HT-29 (cell line): ENCODE measurements around the gene RETSAT. TPM values are rescaled to one million over a fixed set of nuclear protein-coding genes. Genes with fewer than 3 reads are reported as not detected.

ENCODE experiments used
- DNase-seq: peaks from one replicate; pipeline ENCODE4 v3.0.0-alpha.2; 2015; ENCODE audit warnings: low spot score
- small RNA-seq: library from RNA; depleted of rRNA; stranded (forward); fragments of <200 nt; gene quantifications from one replicate; pipeline ENCODE3, GENCODE V24; 2014
- total RNA-seq: library from RNA; depleted of rRNA; stranded (reverse); fragments of >200 nt; shearing (Covaris generic); gene quantifications from 2 replicates; pipeline ENCODE4 v1.2.3, GENCODE V29; 2014; rRNA removed

The RETSAT gene
- total RNA-seq, 1 experiment from 2014 or later: 18.5 TPM

GRCh38 chr2:85308896-85309555, 45.3 kb downstream of the RETSAT start:
- DNase-seq: peak; percentile 13

GRCh38 chr2:85308201-85308600, 46.1 kb downstream of the RETSAT start:
- no peak for DNase-seq

GRCh38 chr2:85307527-85307897, 46.8 kb downstream of the RETSAT start:
- DNase-seq: peak; percentile 23

GRCh38 chr2:85303780-85304531, 50.4 kb downstream of the RETSAT start:
- no peak for DNase-seq

GRCh38 chr2:85302121-85302520, 52.2 kb downstream of the RETSAT start:
- DNase-seq: no peak

Small RNAs within 50 kb of the gene (small RNA-seq; reads per million reads assigned to genes)
- gene AC062037.1: not detected
- not detected for gene AC062037.2
- not detected for gene RF00019
- not detected for gene RN7SL113P

Other genes with a start within 250 kb of the RETSAT start
- gene TCF7L1, start 221.1 kb downstream of the RETSAT start, total RNA-seq: not detected in 2 replicates
- gene TGOLN2, start 26.5 kb downstream of the RETSAT start, total RNA-seq: 121 and 133 TPM in 2 replicates
- gene ELMOD3, start 241 bp upstream of the RETSAT start, total RNA-seq: 6.5 and 7.1 TPM in 2 replicates
- gene CAPG, start 55.8 kb upstream of the RETSAT start, total RNA-seq: 460 and 472 TPM in 2 replicates
- gene SH2D6, start 64.2 kb upstream of the RETSAT start, total RNA-seq: 0.08 and 0.21 TPM in 2 replicates
- 168 and 205 TPM in 2 replicates for gene MAT2A, start 184.6 kb upstream of the RETSAT start, total RNA-seq
- gene GGCX, start 207.0 kb upstream of the RETSAT start, total RNA-seq: 23.9 and 38.8 TPM in 2 replicates
- 92.3 and 93.1 TPM in 2 replicates for gene VAMP8, start 223.1 kb upstream of the RETSAT start, total RNA-seq
- 2.7 and 10.4 TPM in 2 replicates for gene VAMP5, start 229.9 kb upstream of the RETSAT start, total RNA-seq
- 107 and 109 TPM in 2 replicates for gene RNF181, start 241.2 kb upstream of the RETSAT start, total RNA-seq
- gene TMEM150A, start 248.2 kb upstream of the RETSAT start, total RNA-seq: 12.1 and 12.3 TPM in 2 replicates